H9 (cell line): ENCODE results near the gene TAS2R40. TPM values are rescaled to one million over a fixed set of nuclear protein-coding genes. Genes with fewer than 3 reads are reported as not detected.

Experiments used
- DNase-seq: peaks from one replicate; pipeline ENCODE4 v3.0.0-alpha.2; 2017
- H2AFZ ChIP-seq: one replicate; pipeline ENCODE4 v1.6.1; 2013; ENCODE audit warnings: mild to moderate bottlenecking, low read length, control low read depth, moderate library complexity
- H2AK5ac ChIP-seq: 2 replicates; pipeline ENCODE4 v1.6.1; 2013; ENCODE audit warnings: low read length, control low read depth, mixed read lengths; ENCODE audit not compliant: insufficient read length
- H2BK120ac ChIP-seq: one replicate; pipeline ENCODE4 v1.6.1; 2013; ENCODE audit warnings: low read depth, mild to moderate bottlenecking, low read length, control low read depth, inconsistent platforms; ENCODE audit not compliant: poor library complexity, severe bottlenecking
- H2BK12ac ChIP-seq: 2 replicates; pipeline ENCODE4 v1.6.1; 2013; ENCODE audit warnings: low read length, control low read depth, mixed read lengths, low read depth; ENCODE audit not compliant: insufficient read length
- H2BK15ac ChIP-seq: 2 replicates; pipeline ENCODE4 v1.6.1; 2013; ENCODE audit warnings: low read depth, low read length, control low read depth
- H2BK20ac ChIP-seq: one replicate; pipeline ENCODE4 v1.6.1; 2013; ENCODE audit warnings: low read depth, mild to moderate bottlenecking, low read length, control low read depth, inconsistent platforms; ENCODE audit not compliant: poor library complexity, severe bottlenecking
- H2BK5ac ChIP-seq: 2 replicates; pipeline ENCODE4 v1.6.1; 2013; ENCODE audit warnings: low read length, control low read depth, mixed read lengths; ENCODE audit not compliant: insufficient read length
- H3K14ac ChIP-seq: 2 replicates; pipeline ENCODE4 v1.6.1; 2013; ENCODE audit warnings: low read length, control low read depth; ENCODE audit not compliant: insufficient read depth
- H3K18ac ChIP-seq: 2 replicates; pipeline ENCODE4 v1.6.1; 2013; ENCODE audit warnings: low read depth, mild to moderate bottlenecking, mixed read lengths, low read length, control low read depth; ENCODE audit not compliant: insufficient read length
- H3K23ac ChIP-seq: 2 replicates; pipeline ENCODE4 v1.6.1; 2013; ENCODE audit warnings: low read length, control low read depth, mixed read lengths, low read depth; ENCODE audit not compliant: insufficient read length
- H3K23me2 ChIP-seq: 2 replicates; pipeline ENCODE4 v1.6.1; 2013; ENCODE audit warnings: low read depth, mild to moderate bottlenecking, mixed read lengths, low read length, control low read depth; ENCODE audit not compliant: insufficient read length, poor library complexity, severe bottlenecking
- H3K27ac ChIP-seq: 2 replicates; pipeline ENCODE4 v1.5.1; 2013; ENCODE audit warnings: low read length, control low read depth, mixed read lengths, low read depth; ENCODE audit not compliant: insufficient read length
- H3K27me3 ChIP-seq: 2 replicates; pipeline ENCODE4 v1.6.1; 2013; ENCODE audit warnings: low read length, control low read depth, inconsistent platforms; ENCODE audit not compliant: insufficient read depth
- H3K4ac ChIP-seq: 2 replicates; pipeline ENCODE4 v1.6.1; 2013; ENCODE audit warnings: low read depth, mild to moderate bottlenecking, control low read depth, inconsistent platforms, low read length, moderate library complexity
- H3K4me1 ChIP-seq: 2 replicates; pipeline ENCODE4 v1.6.1; 2013; ENCODE audit warnings: low read length, control low read depth, inconsistent platforms; ENCODE audit not compliant: insufficient read depth
- H3K4me2 ChIP-seq: 2 replicates; pipeline ENCODE4 v1.6.1; 2013; ENCODE audit warnings: low read length, control low read depth, mixed read lengths; ENCODE audit not compliant: insufficient read length, insufficient read depth
- H3K56ac ChIP-seq: 2 replicates; pipeline ENCODE4 v1.6.1; 2013; ENCODE audit warnings: low read depth, mild to moderate bottlenecking, mixed read lengths, low read length, control low read depth; ENCODE audit not compliant: insufficient read length
- H3K79me1 ChIP-seq: 2 replicates; pipeline ENCODE4 v1.6.1; 2013; ENCODE audit warnings: low read depth, mild to moderate bottlenecking, moderate library complexity, low read length, control low read depth, inconsistent platforms; ENCODE audit not compliant: insufficient read depth, poor library complexity, severe bottlenecking
- H3K79me2 ChIP-seq: 2 replicates; pipeline ENCODE4 v1.6.1; 2013; ENCODE audit warnings: low read length, control low read depth, inconsistent platforms; ENCODE audit not compliant: insufficient read depth
- H3K9ac ChIP-seq: 2 replicates; pipeline ENCODE4 v1.6.1; 2013; ENCODE audit warnings: low read length, control low read depth, mixed read lengths; ENCODE audit not compliant: insufficient read length; ENCODE audit errors: extremely low read depth
- H3K9me3 ChIP-seq: one replicate; pipeline ENCODE4 v1.6.1; 2013; ENCODE audit warnings: low read depth, low read length, inconsistent platforms; ENCODE audit not compliant: control insufficient read depth
- H3T11ph ChIP-seq: one replicate; pipeline ENCODE4 v1.6.1; 2013; ENCODE audit warnings: mild to moderate bottlenecking, low read length, control low read depth, inconsistent platforms
- H4K20me1 ChIP-seq: one replicate; pipeline ENCODE4 v1.6.1; 2013; ENCODE audit not compliant: control insufficient read depth, insufficient read length, insufficient read depth
- H4K5ac ChIP-seq: 2 replicates; pipeline ENCODE4 v1.6.1; 2013; ENCODE audit warnings: low read depth, mild to moderate bottlenecking, mixed read lengths, low read length, control low read depth; ENCODE audit not compliant: insufficient read length
- H4K8ac ChIP-seq: replicated peaks from 2 replicates; pipeline ENCODE4 v1.6.1; 2013; ENCODE audit warnings: low read length, control low read depth, mixed read lengths, low read depth; ENCODE audit not compliant: insufficient read length
- H4K91ac ChIP-seq: 2 replicates; pipeline ENCODE4 v1.6.1; 2013; ENCODE audit warnings: low read depth, mild to moderate bottlenecking, moderate library complexity, mixed read lengths, low read length, control low read depth; ENCODE audit not compliant: insufficient read length
- H3K27ac Mint-ChIP-seq, 3 experiments: 2 replicates in 2 of 3; 3 replicates in 1 of 3; pipeline ENCODE4 v1.8.0; 2020 to 2021; ENCODE audit warnings: mixed read lengths in 3 of 3, mild to moderate bottlenecking in 1 of 3, moderate library complexity in 1 of 3
- H3K27me3 Mint-ChIP-seq: 2 replicates; pipeline ENCODE4 v1.8.0; 2021; ENCODE audit warnings: low read depth, mild to moderate bottlenecking, moderate library complexity, mixed read lengths
- H3K36me3 Mint-ChIP-seq, 3 experiments: 2 replicates in 2 of 3; 3 replicates in 1 of 3; pipeline ENCODE4 v1.8.0; 2020 to 2021; ENCODE audit warnings: low read depth in 3 of 3, mixed read lengths in 3 of 3; ENCODE audit not compliant: insufficient read depth in 1 of 3
- H3K4me1 Mint-ChIP-seq, 2 experiments: 2 replicates each; pipeline ENCODE4 v1.8.0; 2020; ENCODE audit warnings: mixed read lengths in 2 of 2
- H3K4me3 Mint-ChIP-seq, 2 experiments: 2 replicates in 1 of 2; 3 replicates in 1 of 2; pipeline ENCODE4 v1.8.0; 2020 to 2021; ENCODE audit warnings: mild to moderate bottlenecking in 2 of 2, mixed read lengths in 2 of 2, moderate library complexity in 1 of 2
- H3K9me3 Mint-ChIP-seq, 2 experiments: 2 replicates in 1 of 2; 3 replicates in 1 of 2; pipeline ENCODE4 v1.8.0; 2020; ENCODE audit warnings: mild to moderate bottlenecking in 2 of 2, mixed read lengths in 2 of 2, moderate library complexity in 1 of 2
- WGBS: extraction: QIAGEN DNeasy Blood & Tissue Kit; methylation state at CpG from one replicate; pipeline ENCODE4 v1.1.7; 2013; ENCODE audit warnings: missing lambda C conversion rate, low lambda C conversion rate, mixed read lengths; ENCODE audit not compliant: insufficient read length; ENCODE audit errors: extremely low coverage; 5-methylcytosine and 5-hydroxymethylcytosine counted together
- total RNA-seq: library from RNA; stranded (reverse); gene quantifications from 2 replicates; pipeline ENCODE4 v1.2.1, GENCODE V29; 2021
- TF ChIP-seq, protein P1 (sequence below): fragments of 200-600 bp; sonication (generic); conservative IDR thresholded peaks from 3 replicates; pipeline ENCODE4 v1.8.0; 2021; ENCODE audit warnings: antibody characterized with exemption, mild to moderate bottlenecking

TAS2R40 gene
- total RNA-seq, 1 experiment from 2014 or later = not detected

- H3K23ac ChIP-seq = no peak overlapping the region
- peaks cover 11% of the 10 kb centered on the region for H3K27me3 Mint-ChIP-seq
- H3K9ac ChIP-seq = no peak overlapping the region
- H3K4me1 Mint-ChIP-seq = peaks cover 3 to 7% of the 10 kb centered on the region in 2 experiments; a peak in 3 of 4 replicates
- H3K18ac ChIP-seq = no peak overlapping the region
- no peak overlapping the region for H4K91ac ChIP-seq
- no peak overlapping the region for H4K8ac ChIP-seq
- no peak overlapping the region for H2BK5ac ChIP-seq
- no peak overlapping the region for H4K5ac ChIP-seq
- no peak overlapping the region for H2BK15ac ChIP-seq
- no peak overlapping the region for H3K14ac ChIP-seq
- H3K9me3 Mint-ChIP-seq = peaks cover 15 to 17% of the 10 kb centered on the region in 2 experiments
- TF ChIP-seq, protein P1, sequence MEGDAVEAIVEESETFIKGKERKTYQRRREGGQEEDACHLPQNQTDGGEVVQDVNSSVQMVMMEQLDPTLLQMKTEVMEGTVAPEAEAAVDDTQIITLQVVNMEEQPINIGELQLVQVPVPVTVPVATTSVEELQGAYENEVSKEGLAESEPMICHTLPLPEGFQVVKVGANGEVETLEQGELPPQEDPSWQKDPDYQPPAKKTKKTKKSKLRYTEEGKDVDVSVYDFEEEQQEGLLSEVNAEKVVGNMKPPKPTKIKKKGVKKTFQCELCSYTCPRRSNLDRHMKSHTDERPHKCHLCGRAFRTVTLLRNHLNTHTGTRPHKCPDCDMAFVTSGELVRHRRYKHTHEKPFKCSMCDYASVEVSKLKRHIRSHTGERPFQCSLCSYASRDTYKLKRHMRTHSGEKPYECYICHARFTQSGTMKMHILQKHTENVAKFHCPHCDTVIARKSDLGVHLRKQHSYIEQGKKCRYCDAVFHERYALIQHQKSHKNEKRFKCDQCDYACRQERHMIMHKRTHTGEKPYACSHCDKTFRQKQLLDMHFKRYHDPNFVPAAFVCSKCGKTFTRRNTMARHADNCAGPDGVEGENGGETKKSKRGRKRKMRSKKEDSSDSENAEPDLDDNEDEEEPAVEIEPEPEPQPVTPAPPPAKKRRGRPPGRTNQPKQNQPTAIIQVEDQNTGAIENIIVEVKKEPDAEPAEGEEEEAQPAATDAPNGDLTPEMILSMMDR = peak; percentile 95
- H4K20me1 ChIP-seq = no peaks in the 10 kb centered on the region
- no peak overlapping the region for H3K4ac ChIP-seq
- peak overlapping the region; percentile 77 for H2AFZ ChIP-seq
- H3K4me1 ChIP-seq = no peaks in the 10 kb centered on the region
- peaks cover 0 to 7% (median 0%) of the 10 kb centered on the region in 3 experiments; a peak in 4 of 7 replicates for H3K36me3 Mint-ChIP-seq
- no peak overlapping the region for H3K4me3 Mint-ChIP-seq
- no peaks in the 10 kb centered on the region for H3K23me2 ChIP-seq
- H2BK120ac ChIP-seq = no peak overlapping the region
- no peaks in the 10 kb centered on the region for H3K79me1 ChIP-seq
- WGBS = no CpG with 5 or more reads among the region's 9 CpGs
- no peaks in the 10 kb centered on the region for H3K79me2 ChIP-seq
- no peak overlapping the region for H2BK20ac ChIP-seq
- H3K56ac ChIP-seq = no peak overlapping the region
- DNase-seq = peak; percentile 64
- no peaks in the 10 kb centered on the region for H3K27me3 ChIP-seq
- no peak overlapping the region for H3K4me2 ChIP-seq
- H3T11ph ChIP-seq = no peak overlapping the region
- H2BK12ac ChIP-seq = no peak overlapping the region
- no peak overlapping the region for H3K27ac ChIP-seq
- no peak overlapping the region for H3K27ac Mint-ChIP-seq
- H3K9me3 ChIP-seq = no peaks in the 10 kb centered on the region
- no peak overlapping the region for H2AK5ac ChIP-seq
Measured at GRCh38 chr7:143240291-143241168, 18.7 kb downstream of the TAS2R40 start.
